Measurements from ENCODE around the gene RPL28. TPM values are rescaled to one million over a fixed set of nuclear protein-coding genes. Genes with fewer than 3 reads are reported as not detected.

RPL28 gene
- total and polyA plus RNA-seq, 10 of the 15 experiments (the other 5 are each of a cell fraction or from before 2014, with no cell fraction given): 260 to 3,542 (median 891) TPM

DNA sequence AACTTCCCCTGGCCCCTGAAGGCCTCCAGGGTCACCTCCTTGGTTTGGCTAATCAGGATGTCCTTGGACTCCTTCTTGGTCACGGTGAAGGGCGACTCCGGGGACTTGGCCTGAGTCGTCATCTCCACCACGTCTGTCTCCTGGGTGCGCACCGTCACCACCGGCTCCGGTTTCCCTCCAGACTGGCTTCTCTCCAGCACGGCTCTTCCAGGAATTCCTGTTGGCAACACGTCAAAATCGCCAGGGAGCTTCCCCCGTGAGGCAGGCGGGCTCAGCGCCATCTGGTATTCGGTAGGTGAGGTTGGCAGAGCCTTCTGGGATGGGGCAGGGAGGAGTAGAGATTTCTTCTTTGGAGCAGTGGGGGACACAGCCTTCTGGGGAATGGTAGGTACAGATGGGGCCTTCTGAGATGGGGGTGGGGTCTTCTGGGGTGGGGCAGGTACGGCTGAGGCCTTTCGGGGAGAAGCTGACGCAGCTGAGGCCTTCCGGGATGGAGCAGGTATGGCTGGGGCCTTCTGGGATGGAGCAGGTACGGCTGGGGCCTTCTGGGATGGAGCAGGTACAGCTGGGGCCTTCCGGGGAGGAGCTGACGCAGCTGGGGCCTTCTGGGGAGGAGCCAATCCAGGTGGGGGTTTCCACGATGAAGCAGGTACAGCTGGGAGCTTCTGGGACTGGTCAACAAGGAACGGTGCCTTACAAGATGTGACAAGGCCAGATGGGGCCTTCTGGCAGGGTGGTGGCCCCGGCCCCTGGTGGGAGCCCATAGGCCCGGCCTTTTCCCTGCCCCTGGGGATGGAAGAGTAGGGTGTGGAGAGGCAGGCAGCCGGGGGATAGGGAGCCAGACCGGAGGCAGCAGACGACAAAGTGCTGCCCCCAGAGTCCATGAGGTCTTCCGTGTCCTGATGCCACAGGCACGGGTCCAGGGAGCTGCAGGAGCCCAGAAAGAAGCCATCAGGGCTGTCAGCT lies 26.5 kb upstream of the RPL28 start (continued):
- TF ChIP-seq, protein P1, sequence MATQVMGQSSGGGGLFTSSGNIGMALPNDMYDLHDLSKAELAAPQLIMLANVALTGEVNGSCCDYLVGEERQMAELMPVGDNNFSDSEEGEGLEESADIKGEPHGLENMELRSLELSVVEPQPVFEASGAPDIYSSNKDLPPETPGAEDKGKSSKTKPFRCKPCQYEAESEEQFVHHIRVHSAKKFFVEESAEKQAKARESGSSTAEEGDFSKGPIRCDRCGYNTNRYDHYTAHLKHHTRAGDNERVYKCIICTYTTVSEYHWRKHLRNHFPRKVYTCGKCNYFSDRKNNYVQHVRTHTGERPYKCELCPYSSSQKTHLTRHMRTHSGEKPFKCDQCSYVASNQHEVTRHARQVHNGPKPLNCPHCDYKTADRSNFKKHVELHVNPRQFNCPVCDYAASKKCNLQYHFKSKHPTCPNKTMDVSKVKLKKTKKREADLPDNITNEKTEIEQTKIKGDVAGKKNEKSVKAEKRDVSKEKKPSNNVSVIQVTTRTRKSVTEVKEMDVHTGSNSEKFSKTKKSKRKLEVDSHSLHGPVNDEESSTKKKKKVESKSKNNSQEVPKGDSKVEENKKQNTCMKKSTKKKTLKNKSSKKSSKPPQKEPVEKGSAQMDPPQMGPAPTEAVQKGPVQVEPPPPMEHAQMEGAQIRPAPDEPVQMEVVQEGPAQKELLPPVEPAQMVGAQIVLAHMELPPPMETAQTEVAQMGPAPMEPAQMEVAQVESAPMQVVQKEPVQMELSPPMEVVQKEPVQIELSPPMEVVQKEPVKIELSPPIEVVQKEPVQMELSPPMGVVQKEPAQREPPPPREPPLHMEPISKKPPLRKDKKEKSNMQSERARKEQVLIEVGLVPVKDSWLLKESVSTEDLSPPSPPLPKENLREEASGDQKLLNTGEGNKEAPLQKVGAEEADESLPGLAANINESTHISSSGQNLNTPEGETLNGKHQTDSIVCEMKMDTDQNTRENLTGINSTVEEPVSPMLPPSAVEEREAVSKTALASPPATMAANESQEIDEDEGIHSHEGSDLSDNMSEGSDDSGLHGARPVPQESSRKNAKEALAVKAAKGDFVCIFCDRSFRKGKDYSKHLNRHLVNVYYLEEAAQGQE (IDR thresholded peaks at IDR 0.05; ENCODE audit: low read depth, low read length): no peak
- TF ChIP-seq, protein P2, sequence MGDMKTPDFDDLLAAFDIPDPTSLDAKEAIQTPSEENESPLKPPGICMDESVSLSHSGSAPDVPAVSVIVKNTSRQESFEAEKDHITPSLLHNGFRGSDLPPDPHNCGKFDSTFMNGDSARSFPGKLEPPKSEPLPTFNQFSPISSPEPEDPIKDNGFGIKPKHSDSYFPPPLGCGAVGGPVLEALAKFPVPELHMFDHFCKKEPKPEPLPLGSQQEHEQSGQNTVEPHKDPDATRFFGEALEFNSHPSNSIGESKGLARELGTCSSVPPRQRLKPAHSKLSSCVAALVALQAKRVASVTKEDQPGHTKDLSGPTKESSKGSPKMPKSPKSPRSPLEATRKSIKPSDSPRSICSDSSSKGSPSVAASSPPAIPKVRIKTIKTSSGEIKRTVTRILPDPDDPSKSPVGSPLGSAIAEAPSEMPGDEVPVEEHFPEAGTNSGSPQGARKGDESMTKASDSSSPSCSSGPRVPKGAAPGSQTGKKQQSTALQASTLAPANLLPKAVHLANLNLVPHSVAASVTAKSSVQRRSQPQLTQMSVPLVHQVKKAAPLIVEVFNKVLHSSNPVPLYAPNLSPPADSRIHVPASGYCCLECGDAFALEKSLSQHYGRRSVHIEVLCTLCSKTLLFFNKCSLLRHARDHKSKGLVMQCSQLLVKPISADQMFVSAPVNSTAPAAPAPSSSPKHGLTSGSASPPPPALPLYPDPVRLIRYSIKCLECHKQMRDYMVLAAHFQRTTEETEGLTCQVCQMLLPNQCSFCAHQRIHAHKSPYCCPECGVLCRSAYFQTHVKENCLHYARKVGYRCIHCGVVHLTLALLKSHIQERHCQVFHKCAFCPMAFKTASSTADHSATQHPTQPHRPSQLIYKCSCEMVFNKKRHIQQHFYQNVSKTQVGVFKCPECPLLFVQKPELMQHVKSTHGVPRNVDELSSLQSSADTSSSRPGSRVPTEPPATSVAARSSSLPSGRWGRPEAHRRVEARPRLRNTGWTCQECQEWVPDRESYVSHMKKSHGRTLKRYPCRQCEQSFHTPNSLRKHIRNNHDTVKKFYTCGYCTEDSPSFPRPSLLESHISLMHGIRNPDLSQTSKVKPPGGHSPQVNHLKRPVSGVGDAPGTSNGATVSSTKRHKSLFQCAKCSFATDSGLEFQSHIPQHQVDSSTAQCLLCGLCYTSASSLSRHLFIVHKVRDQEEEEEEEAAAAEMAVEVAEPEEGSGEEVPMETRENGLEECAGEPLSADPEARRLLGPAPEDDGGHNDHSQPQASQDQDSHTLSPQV (IDR thresholded peaks at IDR 0.05): no peak
- no peak for TF ChIP-seq HCFC1 (IDR thresholded peaks at IDR 0.05; ENCODE audit: low read length)
- no peak for TF ChIP-seq RCOR1 (conservative IDR thresholded peaks at IDR 0.05; ENCODE audit: low read depth, low read length)
- TF ChIP-seq, protein P3, sequence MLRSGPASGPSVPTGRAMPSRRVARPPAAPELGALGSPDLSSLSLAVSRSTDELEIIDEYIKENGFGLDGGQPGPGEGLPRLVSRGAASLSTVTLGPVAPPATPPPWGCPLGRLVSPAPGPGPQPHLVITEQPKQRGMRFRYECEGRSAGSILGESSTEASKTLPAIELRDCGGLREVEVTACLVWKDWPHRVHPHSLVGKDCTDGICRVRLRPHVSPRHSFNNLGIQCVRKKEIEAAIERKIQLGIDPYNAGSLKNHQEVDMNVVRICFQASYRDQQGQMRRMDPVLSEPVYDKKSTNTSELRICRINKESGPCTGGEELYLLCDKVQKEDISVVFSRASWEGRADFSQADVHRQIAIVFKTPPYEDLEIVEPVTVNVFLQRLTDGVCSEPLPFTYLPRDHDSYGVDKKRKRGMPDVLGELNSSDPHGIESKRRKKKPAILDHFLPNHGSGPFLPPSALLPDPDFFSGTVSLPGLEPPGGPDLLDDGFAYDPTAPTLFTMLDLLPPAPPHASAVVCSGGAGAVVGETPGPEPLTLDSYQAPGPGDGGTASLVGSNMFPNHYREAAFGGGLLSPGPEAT (IDR thresholded peaks at IDR 0.05; ENCODE audit: low read depth): no peak
- TF ChIP-seq STAT3 (IDR thresholded peaks at IDR 0.05; ENCODE audit: low read depth, low read length): no peak
- no peak for TF ChIP-seq CHD4 (IDR thresholded peaks at IDR 0.05)
